Astrocyte (in vitro differentiated cells and primary cell): Measurements from ENCODE around the gene PIK3CB. TPM values are rescaled to one million over a fixed set of nuclear protein-coding genes. Genes with fewer than 3 reads are reported as not detected.

Experiments
- DNase-seq: peaks from one replicate; pipeline ENCODE4 v3.0.0-alpha.2; 2010; ENCODE audit warnings: low read depth
- FAIRE-seq: peaks from 2 replicates; lab custom pipeline; 2011; peaks lifted over from hg19 to GRCh38; lab: Jason Lieb, UNC
- H2AFZ ChIP-seq: 2 replicates; pipeline ENCODE4 v1.6.0; 2012; ENCODE audit warnings: low read depth, low read length, inconsistent platforms
- H3K27ac ChIP-seq: 2 replicates; pipeline ENCODE4 v1.5.1; 2011; ENCODE audit warnings: low read depth, low read length, inconsistent platforms
- H3K27me3 ChIP-seq: 2 replicates; pipeline ENCODE4 v1.6.0; 2011; ENCODE audit warnings: low read length, inconsistent platforms; ENCODE audit not compliant: insufficient read depth
- H3K36me3 ChIP-seq: 2 replicates; pipeline ENCODE4 v1.5.1; 2011; ENCODE audit warnings: low read length, inconsistent platforms; ENCODE audit not compliant: insufficient read depth
- H3K4me1 ChIP-seq: 2 replicates; pipeline ENCODE4 v1.5.1; 2011; ENCODE audit warnings: low read length, inconsistent platforms; ENCODE audit not compliant: insufficient read depth
- H3K4me2 ChIP-seq: 2 replicates; pipeline ENCODE4 v1.6.0; 2012; ENCODE audit warnings: low read length, inconsistent platforms
- H3K4me3 ChIP-seq: 2 replicates; pipeline ENCODE4 v1.5.1; 2011; ENCODE audit warnings: low read depth, mild to moderate bottlenecking, low read length, inconsistent platforms; ENCODE audit not compliant: insufficient read depth
- H3K79me2 ChIP-seq: 2 replicates; pipeline ENCODE4 v1.6.0; 2012; ENCODE audit warnings: mild to moderate bottlenecking, low read length, inconsistent platforms; ENCODE audit not compliant: insufficient read depth
- H3K9ac ChIP-seq: 2 replicates; pipeline ENCODE4 v1.6.0; 2012; ENCODE audit warnings: mild to moderate bottlenecking, low read length, inconsistent platforms
- H3K9me3 ChIP-seq: 2 replicates; pipeline ENCODE4 v1.5.1; 2012; ENCODE audit warnings: low read depth, mild to moderate bottlenecking, low read length, inconsistent platforms; ENCODE audit not compliant: insufficient read depth
- H4K20me1 ChIP-seq: 2 replicates; pipeline ENCODE4 v1.6.0; 2012; ENCODE audit warnings: low read length, inconsistent platforms; ENCODE audit not compliant: insufficient read depth
- H3K27ac Mint-ChIP-seq: one replicate; pipeline ENCODE4 v1.8.0; 2021; ENCODE audit warnings: mild to moderate bottlenecking, mixed read lengths; ENCODE audit not compliant: unreplicated experiment
- H3K27me3 Mint-ChIP-seq: one replicate; pipeline ENCODE4 v1.8.0; 2021; ENCODE audit warnings: low read depth, mixed read lengths; ENCODE audit not compliant: unreplicated experiment
- H3K36me3 Mint-ChIP-seq: one replicate; pipeline ENCODE4 v1.8.0; 2021; ENCODE audit warnings: low read depth, mixed read lengths; ENCODE audit not compliant: unreplicated experiment
- H3K4me1 Mint-ChIP-seq: one replicate; pipeline ENCODE4 v1.8.0; 2021; ENCODE audit warnings: low read depth, mixed read lengths; ENCODE audit not compliant: unreplicated experiment
- H3K4me3 Mint-ChIP-seq: one replicate; pipeline ENCODE4 v1.8.0; 2021; ENCODE audit warnings: mild to moderate bottlenecking, moderate library complexity, mixed read lengths; ENCODE audit not compliant: unreplicated experiment
- H3K9me3 Mint-ChIP-seq: one replicate; pipeline ENCODE4 v1.8.0; 2021; ENCODE audit warnings: mild to moderate bottlenecking, mixed read lengths; ENCODE audit not compliant: unreplicated experiment
- EZH2 ChIP-seq: IDR thresholded peaks from 2 replicates; pipeline ENCODE4 v1.6.1; 2012; ENCODE audit warnings: mild to moderate bottlenecking, low read length, inconsistent platforms; ENCODE audit not compliant: insufficient read depth
- total RNA-seq: library from RNA; stranded (reverse); gene quantifications from 2 replicates; pipeline ENCODE4 v1.2.1, GENCODE V29; 2021
- TF ChIP-seq, protein P1 (sequence below): IDR thresholded peaks from 2 replicates; pipeline ENCODE4 v1.5.1; 2011; ENCODE audit warnings: low read depth, mild to moderate bottlenecking, inconsistent platforms, low read length, moderate library complexity; ENCODE audit not compliant: insufficient read depth

PIK3CB gene
- total RNA-seq, 1 donor from 2014 or later, result 24.8 TPM

DNA sequence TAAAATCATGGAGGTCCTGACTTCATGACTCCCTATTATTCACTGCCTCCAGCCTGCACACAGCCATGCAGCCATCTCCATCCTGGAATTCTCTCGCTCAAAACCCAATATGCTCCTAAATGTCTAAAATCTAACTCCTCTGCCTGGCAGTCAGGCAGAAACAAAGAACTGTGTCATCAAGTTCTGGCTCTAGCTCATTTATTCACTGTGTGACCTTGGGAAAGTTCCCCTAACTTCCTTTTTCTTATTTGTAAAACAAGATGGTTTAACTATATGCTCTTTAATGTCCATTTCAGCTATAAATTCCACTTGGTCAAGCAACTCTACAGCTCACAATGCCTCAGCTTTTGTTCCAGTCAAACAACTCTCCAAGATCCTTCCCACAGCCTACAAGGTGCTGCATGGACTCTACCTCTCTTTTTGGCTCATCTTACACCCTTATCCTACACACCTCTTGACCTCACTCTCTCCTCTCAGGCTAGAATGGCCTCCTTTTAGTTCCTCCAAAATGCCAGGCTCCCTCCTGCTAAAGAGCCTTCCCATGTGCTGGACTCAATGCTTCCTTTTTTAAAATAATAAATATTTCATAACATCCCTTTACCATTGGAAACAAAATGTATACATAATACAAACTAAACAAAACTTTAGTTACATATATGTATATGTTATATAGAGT, 16.4 kb downstream of the PIK3CB start:
- Mint-ChIP-seq H3K27me3 (no peaks in the 10 kb centered on the region), H3K4me3 (no peak overlapping the region), H3K9me3 (no peaks in the 10 kb centered on the region), H3K4me1 (peaks cover 4% of the 10 kb centered on the region), H3K36me3 (peaks cover 3% of the 10 kb centered on the region), H3K27ac (peak overlapping the region; percentile 45)
- no peak overlapping the region for H3K4me3 ChIP-seq
- TF ChIP-seq, protein P1, sequence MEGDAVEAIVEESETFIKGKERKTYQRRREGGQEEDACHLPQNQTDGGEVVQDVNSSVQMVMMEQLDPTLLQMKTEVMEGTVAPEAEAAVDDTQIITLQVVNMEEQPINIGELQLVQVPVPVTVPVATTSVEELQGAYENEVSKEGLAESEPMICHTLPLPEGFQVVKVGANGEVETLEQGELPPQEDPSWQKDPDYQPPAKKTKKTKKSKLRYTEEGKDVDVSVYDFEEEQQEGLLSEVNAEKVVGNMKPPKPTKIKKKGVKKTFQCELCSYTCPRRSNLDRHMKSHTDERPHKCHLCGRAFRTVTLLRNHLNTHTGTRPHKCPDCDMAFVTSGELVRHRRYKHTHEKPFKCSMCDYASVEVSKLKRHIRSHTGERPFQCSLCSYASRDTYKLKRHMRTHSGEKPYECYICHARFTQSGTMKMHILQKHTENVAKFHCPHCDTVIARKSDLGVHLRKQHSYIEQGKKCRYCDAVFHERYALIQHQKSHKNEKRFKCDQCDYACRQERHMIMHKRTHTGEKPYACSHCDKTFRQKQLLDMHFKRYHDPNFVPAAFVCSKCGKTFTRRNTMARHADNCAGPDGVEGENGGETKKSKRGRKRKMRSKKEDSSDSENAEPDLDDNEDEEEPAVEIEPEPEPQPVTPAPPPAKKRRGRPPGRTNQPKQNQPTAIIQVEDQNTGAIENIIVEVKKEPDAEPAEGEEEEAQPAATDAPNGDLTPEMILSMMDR, result no peak
- no peak for TF ChIP-seq EZH2
- H4K20me1 ChIP-seq, result peaks cover 5% of the 10 kb centered on the region
- H3K79me2 ChIP-seq, result peaks cover 48% of the 10 kb centered on the region
- no peaks in the 10 kb centered on the region for H3K27me3 ChIP-seq
- H3K27ac ChIP-seq, result no peak overlapping the region
- no peak overlapping the region for H2AFZ ChIP-seq
- no peaks in the 10 kb centered on the region for H3K4me1 ChIP-seq
- no peak overlapping the region for H3K9ac ChIP-seq
- no peaks in the 10 kb centered on the region for H3K36me3 ChIP-seq
- DNase-seq, result no peak
- no peaks in the 10 kb centered on the region for H3K9me3 ChIP-seq
- H3K4me2 ChIP-seq, result no peak overlapping the region
- FAIRE-seq, result no peak

DNA sequence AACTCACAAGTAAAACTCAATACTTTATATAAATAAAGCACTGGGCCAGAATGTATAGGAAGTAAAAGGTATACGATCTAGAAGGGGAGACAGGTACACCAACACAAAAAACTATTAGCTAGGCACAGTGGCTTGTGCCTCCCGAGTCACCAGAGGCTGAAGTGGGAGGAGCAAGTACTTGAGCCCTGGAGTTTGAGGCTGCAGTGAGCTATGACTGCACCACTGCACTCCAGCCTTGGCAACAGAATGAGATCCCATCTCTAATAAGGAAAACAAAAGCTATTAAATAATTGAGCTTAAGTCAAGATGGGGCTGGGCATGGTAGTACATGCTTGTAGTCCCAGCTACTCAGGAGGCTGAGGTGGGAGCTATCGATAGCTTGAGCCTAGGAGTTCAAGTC, 17.0 kb downstream of the PIK3CB start:
- Histone ChIP-seq H4K20me1 (peaks cover 5% of the 10 kb centered on the region), H3K9me3 (no peaks in the 10 kb centered on the region), H3K36me3 (no peaks in the 10 kb centered on the region), H2AFZ (no peak overlapping the region), H3K4me2 (no peak overlapping the region), H3K79me2 (peaks cover 43% of the 10 kb centered on the region), H3K27me3 (no peaks in the 10 kb centered on the region), H3K9ac (no peak overlapping the region), H3K27ac (no peak overlapping the region), H3K4me1 (no peaks in the 10 kb centered on the region), H3K4me3 (no peak overlapping the region)
- no peaks in the 10 kb centered on the region for H3K9me3 Mint-ChIP-seq
- no peak for DNase-seq
- no peak overlapping the region for H3K27ac Mint-ChIP-seq
- no peak for FAIRE-seq
- no peak overlapping the region for H3K4me3 Mint-ChIP-seq
- peaks cover 3% of the 10 kb centered on the region for H3K36me3 Mint-ChIP-seq
- H3K27me3 Mint-ChIP-seq, result no peaks in the 10 kb centered on the region
- peaks cover 4% of the 10 kb centered on the region for H3K4me1 Mint-ChIP-seq
- TF ChIP-seq, protein P1, result no peak
- no peak for TF ChIP-seq EZH2

DNA sequence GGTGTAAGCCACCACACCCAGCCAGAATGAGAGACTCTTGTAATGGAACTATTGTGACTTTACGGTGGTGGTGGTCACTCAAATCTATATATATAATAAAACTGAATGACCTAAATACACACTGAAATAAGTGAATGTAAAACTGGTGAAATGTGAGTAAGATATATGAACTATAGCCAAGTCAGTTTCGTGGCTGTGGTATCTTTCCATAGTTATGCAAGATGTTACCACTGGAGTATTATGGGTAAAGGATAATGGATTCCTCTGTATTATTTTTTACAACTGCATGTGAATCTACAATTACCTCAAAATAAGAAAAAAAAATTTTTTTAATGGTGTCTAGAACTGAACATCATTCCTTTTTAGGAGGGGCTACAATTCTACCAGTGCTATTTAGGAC, 21.9 kb downstream of the PIK3CB start:
- no peak overlapping the region for H3K9ac ChIP-seq
- Mint-ChIP-seq H3K9me3 (no peaks in the 10 kb centered on the region), H3K4me3 (no peak overlapping the region), H3K27ac (no peak overlapping the region), H3K27me3 (no peaks in the 10 kb centered on the region), H3K36me3 (peaks cover 3% of the 10 kb centered on the region), H3K4me1 (no peaks in the 10 kb centered on the region)
- H3K4me1 ChIP-seq, result no peaks in the 10 kb centered on the region
- H3K9me3 ChIP-seq, result no peaks in the 10 kb centered on the region
- TF ChIP-seq, protein P1, result no peak
- no peak for TF ChIP-seq EZH2
- H3K27ac ChIP-seq, result no peak overlapping the region
- no peak for FAIRE-seq
- DNase-seq, result no peak
- peaks cover 42% of the 10 kb centered on the region for H3K79me2 ChIP-seq
- H4K20me1 ChIP-seq, result peaks cover 14% of the 10 kb centered on the region
- H3K4me2 ChIP-seq, result no peak overlapping the region
- H3K27me3 ChIP-seq, result no peaks in the 10 kb centered on the region
- no peak overlapping the region for H2AFZ ChIP-seq
- H3K4me3 ChIP-seq, result no peak overlapping the region
- H3K36me3 ChIP-seq, result no peaks in the 10 kb centered on the region
